Kidney epithelial cell (primary cell): ENCODE data around the gene HNMT. TPM values are rescaled to one million over a fixed set of nuclear protein-coding genes. Genes with fewer than 3 reads are reported as not detected.

ENCODE experiments used
- DNase-seq: peaks from one replicate; pipeline ENCODE4 v3.0.0-alpha.2; 2010; ENCODE audit warnings: low read depth
- H3K27me3 ChIP-seq: 2 replicates; pipeline ENCODE4 v1.6.0; 2011; ENCODE audit warnings: low read length; ENCODE audit not compliant: control insufficient read depth, insufficient read depth
- H3K36me3 ChIP-seq: 2 replicates; pipeline ENCODE4 v1.5.1; 2011; ENCODE audit warnings: low read length; ENCODE audit not compliant: control insufficient read depth, insufficient read depth
- H3K4me3 ChIP-seq: 2 replicates; pipeline ENCODE4 v1.5.1; 2011; ENCODE audit warnings: low read depth, mild to moderate bottlenecking, control low read depth, low read length
- CTCF ChIP-seq: IDR thresholded peaks from 2 replicates; pipeline ENCODE4 v1.5.1; 2011; ENCODE audit warnings: mild to moderate bottlenecking, moderate library complexity, low read length, control low read depth, inconsistent platforms; ENCODE audit not compliant: insufficient read depth, poor library complexity, severe bottlenecking
- total RNA-seq: library from RNA; depleted of rRNA; stranded (reverse); fragments of >200 nt; gene quantifications from 2 replicates; pipeline ENCODE4 v1.2.3, GENCODE V29; 2015

HNMT gene
- total RNA-seq, 1 donor from 2014 or later = 9.9 TPM

GRCh38 chr2:138029276-138029675 is 65.0 kb downstream of the HNMT start:
- no peak for DNase-seq
- H3K4me3 ChIP-seq = no peak overlapping the region
- no peak for TF ChIP-seq CTCF
- H3K27me3 ChIP-seq = no peaks in the 10 kb centered on the region
- H3K36me3 ChIP-seq = no peaks in the 10 kb centered on the region

GRCh38 chr2:138030459-138030858 is 66.2 kb downstream of the HNMT start:
- Histone ChIP-seq H3K4me3 (no peak overlapping the region), H3K27me3 (no peaks in the 10 kb centered on the region), H3K36me3 (no peaks in the 10 kb centered on the region)
- DNase-seq = peak; percentile 48
- no peak for TF ChIP-seq CTCF

- Histone ChIP-seq H3K36me3 (no peaks in the 10 kb centered on the region), H3K27me3 (no peaks in the 10 kb centered on the region), H3K4me3 (no peak overlapping the region)
- TF ChIP-seq CTCF = no peak
- DNase-seq = no peak
These were observed 68.1 kb downstream of the HNMT start for GRCh38 chr2:138032334-138032733.

- no peaks in the 10 kb centered on the region for H3K27me3 ChIP-seq
- DNase-seq = no peak
- no peak overlapping the region for H3K4me3 ChIP-seq
- no peaks in the 10 kb centered on the region for H3K36me3 ChIP-seq
- no peak for TF ChIP-seq CTCF
These were observed 70.3 kb downstream of the HNMT start for GRCh38 chr2:138034536-138034935.

GRCh38 chr2:138035608-138036217 is 71.4 kb downstream of the HNMT start:
- Histone ChIP-seq H3K36me3 (no peaks in the 10 kb centered on the region), H3K27me3 (no peaks in the 10 kb centered on the region), H3K4me3 (no peak overlapping the region)
- no peak for TF ChIP-seq CTCF
- no peak for DNase-seq

- no peak for DNase-seq
- Histone ChIP-seq H3K4me3 (no peak overlapping the region), H3K36me3 (no peaks in the 10 kb centered on the region), H3K27me3 (no peaks in the 10 kb centered on the region)
- TF ChIP-seq CTCF = no peak
These were observed 72.2 kb downstream of the HNMT start for GRCh38 chr2:138036522-138036921.
